ENCODE data around the gene LEKR1.

DNA sequence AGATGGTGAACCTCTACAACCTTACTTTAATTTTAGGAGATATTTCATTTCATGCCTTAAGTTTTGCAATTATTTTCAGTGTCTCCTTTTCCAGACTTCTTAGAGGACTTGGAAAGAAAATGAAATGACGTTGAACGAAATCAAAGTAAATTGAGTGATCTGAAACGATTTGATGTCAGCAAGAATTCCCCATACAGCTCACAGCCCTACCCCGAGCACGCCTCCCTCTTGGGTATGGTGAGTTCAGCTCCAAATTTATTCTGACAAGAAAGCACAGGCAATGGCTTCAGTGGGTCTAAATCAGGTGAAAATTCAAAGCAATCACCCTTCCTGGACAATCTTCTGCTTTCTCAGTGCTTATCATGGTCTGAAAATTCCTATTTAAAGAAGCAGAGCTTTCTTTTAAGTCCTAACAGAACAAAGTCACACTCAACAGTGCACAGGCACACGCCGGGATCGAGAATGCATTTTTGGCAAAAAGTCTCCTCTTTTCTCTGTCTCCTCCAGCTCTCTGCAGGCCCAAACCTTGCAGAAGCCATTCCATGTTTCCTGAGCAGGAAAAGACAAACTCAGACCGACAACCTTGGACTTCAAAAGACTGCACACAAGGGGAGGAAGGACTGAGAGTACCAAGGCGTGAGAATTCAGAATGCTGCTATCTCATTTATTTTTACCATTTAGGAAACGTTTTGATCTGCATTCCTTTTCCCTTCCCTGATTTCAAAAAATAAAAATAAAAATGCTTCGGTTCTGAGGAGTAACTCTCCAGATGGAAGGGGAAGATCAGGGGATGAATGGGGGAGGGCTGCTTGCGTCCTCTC is 261.8 kb downstream of the LEKR1 start:
- TF ChIP-seq EZH2 (IDR thresholded peaks at IDR 0.05; ENCODE audit: borderline replicate concordance, low read depth, low read length, severe bottlenecking) (no peak), POLR2A (IDR thresholded peaks at IDR 0.05; ENCODE audit: low read depth, low read length) (no peak)
- TF ChIP-seq, protein P1, sequence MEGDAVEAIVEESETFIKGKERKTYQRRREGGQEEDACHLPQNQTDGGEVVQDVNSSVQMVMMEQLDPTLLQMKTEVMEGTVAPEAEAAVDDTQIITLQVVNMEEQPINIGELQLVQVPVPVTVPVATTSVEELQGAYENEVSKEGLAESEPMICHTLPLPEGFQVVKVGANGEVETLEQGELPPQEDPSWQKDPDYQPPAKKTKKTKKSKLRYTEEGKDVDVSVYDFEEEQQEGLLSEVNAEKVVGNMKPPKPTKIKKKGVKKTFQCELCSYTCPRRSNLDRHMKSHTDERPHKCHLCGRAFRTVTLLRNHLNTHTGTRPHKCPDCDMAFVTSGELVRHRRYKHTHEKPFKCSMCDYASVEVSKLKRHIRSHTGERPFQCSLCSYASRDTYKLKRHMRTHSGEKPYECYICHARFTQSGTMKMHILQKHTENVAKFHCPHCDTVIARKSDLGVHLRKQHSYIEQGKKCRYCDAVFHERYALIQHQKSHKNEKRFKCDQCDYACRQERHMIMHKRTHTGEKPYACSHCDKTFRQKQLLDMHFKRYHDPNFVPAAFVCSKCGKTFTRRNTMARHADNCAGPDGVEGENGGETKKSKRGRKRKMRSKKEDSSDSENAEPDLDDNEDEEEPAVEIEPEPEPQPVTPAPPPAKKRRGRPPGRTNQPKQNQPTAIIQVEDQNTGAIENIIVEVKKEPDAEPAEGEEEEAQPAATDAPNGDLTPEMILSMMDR (IDR thresholded peaks at IDR 0.05; ENCODE audit: extremely low read depth in 1 of 2, insufficient read depth in 1 of 2, low read depth in 1 of 2, low read length in 2 of 2) = no peak

All from endothelial cell of umbilical vein (primary cell).